NCI-H526 treated with DMSO at 0.1 percent for 48 hours (cell line): ENCODE results near the gene CMTM7.
"Not testable (repeated sequence)": the region's sequence is repeated elsewhere in the genome, so short reads cannot be mapped to it uniquely, and the experiment has no call there.

Experiments
- DNase-seq: peaks from one replicate; lab custom pipeline; 2025; lab: John Stamatoyannopoulos, UW

The CMTM7 gene

GRCh38 chr3:32438596-32439344, 47.1 kb downstream of the CMTM7 start:
- no peak for DNase-seq

- not testable (repeated sequence) for DNase-seq
Observed at GRCh38 chr3:32439421-32439820, 47.8 kb downstream of the CMTM7 start.

GRCh38 chr3:32440611-32441350, 49.1 kb downstream of the CMTM7 start:
- peak; percentile 17 for DNase-seq

GRCh38 chr3:32442766-32443165, 51.1 kb downstream of the CMTM7 start:
- no peak for DNase-seq

- DNase-seq = no peak
Observed at GRCh38 chr3:32443478-32443877, 51.8 kb downstream of the CMTM7 start.

- no peak for DNase-seq
Observed at GRCh38 chr3:32447865-32448400, 56.3 kb downstream of the CMTM7 start.

- no peak for DNase-seq
Observed at GRCh38 chr3:32448686-32449474, 57.2 kb downstream of the CMTM7 start.

- DNase-seq = no peak
Observed at GRCh38 chr3:32449691-32450090, 58.0 kb downstream of the CMTM7 start.

- no peak for DNase-seq
Observed at GRCh38 chr3:32450426-32450825, 58.8 kb downstream of the CMTM7 start.

- DNase-seq = no peak
Observed at GRCh38 chr3:32450992-32451659, 59.5 kb downstream of the CMTM7 start.

- no peak for DNase-seq
Observed at GRCh38 chr3:32452009-32452408, 60.4 kb downstream of the CMTM7 start.

GRCh38 chr3:32453346-32453745, 61.7 kb downstream of the CMTM7 start:
- no peak for DNase-seq

GRCh38 chr3:32454111-32454510, 62.5 kb downstream of the CMTM7 start:
- DNase-seq = no peak

GRCh38 chr3:32454731-32455608, 63.3 kb downstream of the CMTM7 start:
- DNase-seq = no peak

- no peak for DNase-seq
Observed at GRCh38 chr3:32455609-32456428, 64.2 kb downstream of the CMTM7 start.

GRCh38 chr3:32456429-32457130, 64.9 kb downstream of the CMTM7 start:
- no peak for DNase-seq

GRCh38 chr3:32457971-32458471, 66.4 kb downstream of the CMTM7 start:
- no peak for DNase-seq

GRCh38 chr3:32459450-32459849, 67.8 kb downstream of the CMTM7 start:
- DNase-seq = no peak
